ENCODE results near the gene R3HDM1.
"Not testable (repeated sequence)": the region's sequence is repeated elsewhere in the genome, so short reads cannot be mapped to it uniquely, and the experiment has no call there.

The R3HDM1 gene

DNA sequence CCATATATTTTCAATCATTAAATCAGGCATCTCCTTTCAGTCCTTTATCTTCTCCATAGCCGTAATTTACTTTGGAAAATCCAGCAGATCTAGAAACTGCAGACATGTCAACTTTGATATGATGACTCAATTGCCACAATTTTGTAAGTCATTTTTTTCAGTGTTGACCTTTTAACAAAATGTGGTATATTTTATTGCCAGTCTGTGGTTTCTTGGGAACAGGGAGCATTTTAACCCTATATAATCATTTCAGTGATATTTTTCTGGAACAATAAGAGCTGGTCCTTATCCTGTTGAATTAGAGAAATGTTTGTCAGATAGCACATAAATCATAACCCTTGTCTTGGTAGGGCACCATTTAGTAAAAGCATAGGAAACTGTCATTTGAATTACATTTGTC is 119.4 kb downstream of the R3HDM1 start:
- no peak for DNase-seq

- no peak for DNase-seq
Measured at GRCh38 chr2:135651717-135652116, 120.4 kb downstream of the R3HDM1 start.

- not testable (repeated sequence) for DNase-seq
Measured at GRCh38 chr2:135654239-135654638, 123.0 kb downstream of the R3HDM1 start.

DNA sequence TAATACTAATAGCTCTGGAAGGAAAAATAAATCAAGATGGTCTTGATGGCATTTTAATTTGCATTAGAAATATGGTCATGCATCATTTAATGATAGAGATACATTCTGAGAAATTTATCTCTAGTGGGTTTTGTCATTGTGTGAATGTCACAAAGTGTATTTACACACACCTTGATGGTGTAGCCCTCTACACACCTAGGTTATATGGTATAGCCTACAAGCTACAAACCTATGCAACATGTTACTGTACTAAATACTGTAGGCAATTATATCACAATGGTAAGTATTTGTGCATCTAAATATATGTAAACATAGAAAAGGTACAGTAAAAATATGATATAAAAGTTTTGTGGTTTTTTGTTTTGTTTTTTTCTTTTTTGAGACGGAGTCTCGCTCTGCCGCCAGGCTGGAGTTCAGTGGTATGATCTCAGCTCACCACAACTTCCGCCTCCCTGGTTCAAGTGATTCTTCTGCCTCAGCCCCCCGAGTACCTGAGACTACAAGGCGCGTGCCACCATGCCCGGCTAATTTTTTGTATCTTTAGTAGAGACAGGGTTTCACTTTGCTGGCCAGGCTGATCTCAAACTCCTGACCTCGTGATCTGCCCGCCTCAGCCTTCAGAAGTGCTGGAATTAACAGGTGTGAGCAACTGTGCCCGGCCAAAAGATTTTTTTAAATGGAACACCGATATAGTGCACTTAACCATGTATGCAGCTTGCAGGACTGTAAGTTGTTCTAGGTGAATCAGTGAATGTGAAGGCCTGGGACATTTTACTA is 126.7 kb downstream of the R3HDM1 start:
- peak; percentile 8 for DNase-seq

DNA sequence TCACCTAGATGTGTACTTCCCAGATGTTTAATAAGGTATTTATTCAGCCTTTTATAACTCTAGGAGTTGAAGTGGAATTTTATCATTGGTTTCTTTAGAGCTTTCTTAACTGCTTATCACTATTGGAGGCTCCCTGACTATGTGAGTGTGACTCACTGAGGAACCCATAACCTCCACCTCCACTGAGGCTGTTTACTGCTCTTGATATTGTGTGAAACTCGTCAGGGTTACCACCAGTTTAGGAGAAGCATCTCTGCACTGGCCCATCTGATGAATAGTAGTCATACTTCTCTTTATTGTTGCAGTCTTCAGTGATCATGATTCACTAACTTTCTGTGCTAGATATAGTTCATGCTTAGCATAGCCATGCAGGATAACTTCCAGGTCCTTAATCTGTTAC is 130.8 kb downstream of the R3HDM1 start:
- no peak for DNase-seq

DNA sequence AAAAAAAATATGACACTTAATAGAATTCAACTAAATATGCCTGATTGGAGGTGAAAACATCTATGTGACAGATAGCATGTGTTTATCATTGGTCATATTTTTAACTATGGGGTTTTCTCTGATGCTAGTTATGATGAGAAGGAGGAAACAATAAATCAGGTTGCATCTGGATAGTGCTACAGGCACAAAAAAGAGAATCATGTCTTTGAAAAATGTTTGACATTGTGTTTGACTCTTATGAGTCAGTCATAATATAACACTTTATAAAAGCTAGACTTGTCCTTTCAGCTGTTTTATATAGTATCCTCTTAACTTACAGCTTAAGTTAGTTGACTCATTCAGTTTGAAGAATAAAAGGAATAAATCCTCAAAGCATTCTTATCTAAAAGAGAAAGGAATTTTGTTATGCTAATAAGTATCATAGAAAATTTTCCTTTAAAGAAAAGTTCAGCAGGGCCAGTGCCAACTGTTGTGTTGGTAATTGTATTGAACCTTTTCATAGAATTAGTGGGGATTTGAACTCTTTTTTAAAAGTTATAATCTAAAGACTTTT is 131.9 kb downstream of the R3HDM1 start:
- DNase-seq, result no peak

DNA sequence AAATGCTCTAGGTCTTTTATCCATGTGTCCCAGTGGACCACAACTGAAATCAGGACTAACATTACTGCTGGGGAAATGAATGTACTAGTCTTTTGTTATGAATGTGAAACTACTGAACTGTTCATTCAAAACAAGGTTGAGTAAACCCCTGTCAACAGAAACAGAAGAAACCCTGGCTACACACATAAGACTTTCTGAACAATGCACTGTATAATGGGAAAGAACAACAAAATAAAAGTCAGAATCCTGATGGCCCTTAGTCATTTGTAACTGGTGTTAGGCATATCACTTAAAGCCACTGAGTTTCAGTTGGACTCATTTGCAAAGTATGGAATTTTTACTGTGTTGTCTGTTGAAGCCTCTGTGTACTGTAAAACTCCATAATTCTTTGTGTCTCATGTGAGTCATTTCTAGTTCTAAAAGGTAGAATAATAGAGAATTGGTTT is 133.4 kb downstream of the R3HDM1 start:
- DNase-seq, result no peak

DNA sequence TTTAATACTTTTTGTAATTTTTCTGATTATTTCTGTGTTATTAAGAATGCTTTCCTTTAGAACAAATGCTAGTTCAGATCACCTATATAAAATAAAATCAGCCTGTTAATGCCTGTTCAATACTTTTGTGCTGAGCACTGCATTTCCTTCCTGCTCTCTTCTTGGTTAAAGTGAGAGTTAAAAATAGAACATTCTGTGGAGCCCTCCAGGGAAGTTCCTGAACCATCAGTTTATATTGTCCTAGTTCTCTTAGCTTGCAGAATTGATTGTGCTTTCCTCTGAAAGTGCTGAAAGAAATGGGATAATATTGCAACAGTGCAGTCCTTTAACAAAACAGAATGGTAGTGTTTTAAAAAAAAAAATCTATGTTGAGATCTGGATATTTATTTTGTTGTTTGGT is 135.8 kb downstream of the R3HDM1 start:
- no peak for DNase-seq

GRCh38 chr2:135674453-135674852 is 143.2 kb downstream of the R3HDM1 start:
- no peak for DNase-seq

- DNase-seq, result no peak
Measured at GRCh38 chr2:135676031-135676430, 144.7 kb downstream of the R3HDM1 start.

DNA sequence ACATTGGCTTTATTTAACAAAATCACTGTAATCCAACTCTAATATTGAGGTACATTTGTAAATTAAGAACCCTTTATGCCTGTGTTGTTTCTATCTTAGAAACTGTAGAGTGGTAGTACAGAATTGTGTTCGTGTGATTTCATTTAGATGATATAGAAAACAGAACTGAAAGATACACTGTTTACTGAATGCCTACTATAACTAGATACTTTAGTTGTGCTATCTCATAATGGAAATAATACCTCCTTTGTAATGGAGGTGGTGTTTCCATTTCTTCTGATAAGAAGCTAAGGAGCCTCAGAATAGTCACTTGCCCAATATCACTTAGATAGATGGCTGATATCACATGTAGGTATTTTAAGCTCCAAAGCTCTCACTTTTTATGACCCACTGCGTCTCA is 147.8 kb downstream of the R3HDM1 start:
- DNase-seq, result no peak

DNA sequence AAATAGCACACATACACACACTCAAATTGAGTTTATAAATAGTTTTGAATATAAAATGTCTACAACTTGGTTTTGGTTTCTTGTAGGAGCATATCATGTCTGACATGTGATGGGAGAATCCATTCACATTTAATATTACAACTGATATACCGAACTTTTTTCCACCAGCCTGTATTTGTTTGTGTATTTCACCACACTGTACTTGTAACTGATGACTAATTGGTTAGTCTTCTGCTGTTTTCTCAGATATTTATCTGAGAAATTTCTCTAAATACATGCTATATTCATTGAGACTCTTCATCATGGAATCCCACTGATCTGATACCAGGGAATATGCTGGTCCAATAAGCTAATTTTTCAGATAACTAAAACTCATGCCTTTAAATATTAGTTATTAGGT is 154.1 kb downstream of the R3HDM1 start:
- DNase-seq, result no peak

DNA sequence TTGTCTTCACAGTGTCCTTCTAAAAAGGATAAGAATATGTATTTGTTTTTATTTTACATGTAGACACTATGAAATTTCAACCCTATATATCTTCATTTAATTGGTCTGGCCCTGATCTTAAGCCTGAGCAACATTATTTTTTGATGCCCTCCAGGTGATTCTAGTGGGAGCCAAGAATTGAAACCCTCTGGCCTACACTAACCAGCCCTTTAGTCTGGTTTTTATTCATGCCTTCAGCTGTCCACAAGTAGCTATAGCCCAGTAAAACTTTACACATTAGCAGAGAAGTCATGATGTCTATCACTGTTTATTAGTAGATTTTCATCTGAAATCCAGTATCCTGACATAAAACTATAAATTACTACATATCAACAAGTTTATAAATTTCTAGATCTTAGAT is 157.7 kb downstream of the R3HDM1 start:
- DNase-seq, result no peak

- no peak for DNase-seq
Measured at GRCh38 chr2:135689679-135690078, 158.4 kb downstream of the R3HDM1 start.

DNA sequence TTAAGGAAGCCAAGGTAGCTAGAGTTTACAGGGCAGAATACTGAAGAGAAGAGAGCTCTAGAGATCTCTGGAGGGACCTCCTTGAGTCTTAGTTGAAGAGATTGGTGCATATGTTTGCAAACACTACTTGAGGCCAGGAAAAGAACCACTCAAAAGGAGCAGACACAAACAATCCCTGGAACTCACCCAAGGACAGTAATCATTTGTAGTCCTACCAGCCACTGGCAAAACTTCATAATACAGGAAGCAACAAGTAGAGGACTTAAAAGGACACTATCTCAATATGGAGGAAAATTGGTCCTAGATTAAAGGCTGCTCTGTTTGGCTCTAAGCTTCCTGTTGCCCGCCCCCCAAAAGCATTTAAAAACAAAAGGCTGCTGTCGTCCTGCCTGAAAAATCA is 163.4 kb downstream of the R3HDM1 start:
- no peak for DNase-seq

GRCh38 chr2:135698838-135699237 is 167.6 kb downstream of the R3HDM1 start:
- no peak for DNase-seq

GRCh38 chr2:135701442-135701841 is 170.2 kb downstream of the R3HDM1 start:
- no peak for DNase-seq

GRCh38 chr2:135703300-135703699 is 172.0 kb downstream of the R3HDM1 start:
- no peak for DNase-seq

GRCh38 chr2:135704075-135704474 is 172.8 kb downstream of the R3HDM1 start:
- not testable (repeated sequence) for DNase-seq

- no peak for DNase-seq
Measured at GRCh38 chr2:135708159-135708558, 176.9 kb downstream of the R3HDM1 start.

DNA sequence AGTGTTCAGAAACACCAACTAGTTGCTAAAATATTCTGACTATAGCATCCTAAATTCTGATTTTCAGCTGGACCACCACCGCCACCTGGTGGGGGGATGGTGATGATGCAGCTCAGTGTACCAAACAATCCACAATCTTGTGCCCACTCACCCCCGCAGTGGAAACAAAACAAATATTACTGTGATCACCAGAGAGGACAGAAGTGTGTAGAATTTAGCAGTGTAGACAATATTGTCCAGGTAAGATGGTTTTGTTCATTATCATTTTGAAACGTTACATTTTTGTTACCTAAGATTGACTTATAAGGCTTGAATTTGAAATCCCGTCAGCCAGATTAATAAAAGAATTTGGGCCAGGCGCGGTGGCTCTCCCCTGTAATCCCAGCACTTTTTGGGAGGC is 178.7 kb downstream of the R3HDM1 start:
- peak; percentile 67 for DNase-seq

DNA sequence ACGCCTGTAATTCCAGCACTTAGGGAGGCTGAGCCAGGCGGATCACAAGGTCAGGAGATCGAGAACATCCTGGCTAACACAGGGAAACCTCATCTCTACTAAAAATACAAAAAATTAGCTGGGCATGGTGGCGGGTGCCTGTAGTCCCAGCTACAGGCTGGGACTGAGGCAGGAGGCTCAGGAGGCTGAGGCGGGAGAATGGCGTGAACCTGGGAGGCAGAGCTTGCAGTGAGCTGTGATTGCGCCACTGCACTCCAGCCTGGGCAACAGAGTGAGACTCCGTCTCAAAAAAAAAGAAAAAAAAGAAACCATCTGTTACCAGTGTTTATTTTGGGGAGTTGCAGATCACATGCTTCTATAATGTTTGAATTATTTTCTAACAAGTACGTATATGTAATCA is 183.8 kb downstream of the R3HDM1 start:
- not testable (repeated sequence) for DNase-seq

- DNase-seq, result no peak
Measured at GRCh38 chr2:135728064-135728743, 196.9 kb downstream of the R3HDM1 start.

- DNase-seq, result no peak
Measured at GRCh38 chr2:135732561-135732960, 201.3 kb downstream of the R3HDM1 start.

Measured in stimulated activated CD4-positive, alpha-beta T cell treated with anti-CD3 and anti-CD28 coated beads, Interleukin-12 subunit alpha, Interleukin-12 subunit beta, amount 100 ng/mL, for 4 hours (primary cell).